Peyer's patch (tissue), 4 donors: ENCODE measurements around the gene SYNE2. TPM values are rescaled to one million over a fixed set of nuclear protein-coding genes. Genes with fewer than 3 reads are reported as not detected.
"Not testable (repeated sequence)": the region's sequence is repeated elsewhere in the genome, so short reads cannot be mapped to it uniquely, and the experiment has no call there.

Experiments used
- DNase-seq, 3 donors: peaks; one replicate each; pipeline ENCODE4 v3.0.0-alpha.2; 2017 to 2019
- H3K27ac ChIP-seq, 4 donors: fragments of 200-600 bp; sonication (generic); one replicate each; pipeline ENCODE4 v1.5.1; 2016 to 2019
- H3K27me3 ChIP-seq, 2 donors: fragments of 200-600 bp; sonication (generic); one replicate each; pipeline ENCODE4 v1.5.1; 2019
- H3K36me3 ChIP-seq, 3 donors: fragments of 200-600 bp; sonication (generic); one replicate each; pipeline ENCODE4 v1.5.1; 2016 to 2019
- H3K4me1 ChIP-seq, 4 donors: fragments of 200-600 bp; sonication (generic); one replicate each; pipeline ENCODE4 v1.5.1; 2016 to 2019
- H3K4me3 ChIP-seq, 4 donors: fragments of 200-600 bp; sonication (generic); 1 replicate in 3 of 4; 2 replicates in 1 of 4; pipeline ENCODE4 v1.5.1; 2016 to 2019; ENCODE audit warnings: mild to moderate bottlenecking in 1 of 4
- H3K9me3 ChIP-seq, 4 donors: fragments of 200-600 bp; sonication (generic); one replicate each; pipeline ENCODE4 v1.5.1; 2016 to 2019; ENCODE audit warnings: mild to moderate bottlenecking in 1 of 4
- CTCF ChIP-seq, 6 experiments: fragments of 450-650 bp in 4 of 6; fragments of 200-600 bp in 2 of 6; sonication (generic) in 1 of 6; IDR thresholded peaks; one replicate each; pipeline ENCODE4 v1.5.1; 2017 to 2019; ENCODE audit warnings: antibody characterized with exemption in 6 of 6, mild to moderate bottlenecking in 3 of 6, moderate library complexity in 1 of 6
- POLR2A ChIP-seq, 2 donors: fragments of 450-650 bp; IDR thresholded peaks; one replicate each; pipeline ENCODE4 v1.5.1; 2017; ENCODE audit warnings: antibody characterized with exemption in 2 of 2, mild to moderate bottlenecking in 2 of 2, moderate library complexity in 2 of 2
- total RNA-seq, 4 donors: library from RNA; depleted of rRNA; stranded (reverse); fragments of >200 nt; gene quantifications; one replicate each; pipeline ENCODE4 v1.1.0, GENCODE V29; 2016

Gene SYNE2
- total RNA-seq, 4 donors from 2014 or later: 106 to 243 (median 153) TPM

- Histone ChIP-seq H3K27me3 (no peaks in the 10 kb centered on the region), H3K36me3 (peaks cover 0 to 77% (median 0%) of the 10 kb centered on the region in 3 donors), H3K27ac (no peak overlapping the region)
Observed at GRCh38 chr14:64176330-64176729, 323.5 kb downstream of the SYNE2 start.

GRCh38 chr14:64178814-64179213, 326.0 kb downstream of the SYNE2 start:
- no peak for DNase-seq
- H3K36me3 ChIP-seq: peaks cover 0 to 64% (median 0%) of the 10 kb centered on the region in 3 donors
- H3K27ac ChIP-seq: no peak overlapping the region
- TF ChIP-seq CTCF (IDR thresholded peaks at IDR 0.05) (no peak), POLR2A (IDR thresholded peaks at IDR 0.05) (no peak)
- H3K4me1 ChIP-seq: no peaks in the 10 kb centered on the region
- no peaks in the 10 kb centered on the region for H3K27me3 ChIP-seq
- H3K9me3 ChIP-seq: no peaks in the 10 kb centered on the region
- no peak overlapping the region for H3K4me3 ChIP-seq

More at GRCh38 chr14:64176330-64176729, 323.5 kb downstream of the SYNE2 start:
- Histone ChIP-seq H3K4me3 (no peak overlapping the region), H3K4me1 (no peaks in the 10 kb centered on the region), H3K9me3 (no peaks in the 10 kb centered on the region)
- DNase-seq: no peak
- no peak for TF ChIP-seq CTCF (IDR thresholded peaks at IDR 0.05)
- TF ChIP-seq POLR2A (IDR thresholded peaks at IDR 0.05): no peak

- not testable (repeated sequence) for H3K27me3 ChIP-seq, DNase-seq, H3K27ac ChIP-seq, H3K4me3 ChIP-seq, H3K9me3 ChIP-seq, H3K4me1 ChIP-seq
- H3K36me3 ChIP-seq: peaks cover 0 to 56% (median 0%) of the 10 kb centered on the region in 3 donors
Observed at GRCh38 chr14:64182908-64183307, 330.1 kb downstream of the SYNE2 start.

- no peaks in the 10 kb centered on the region for H3K9me3 ChIP-seq
- peaks cover 0 to 59% (median 0%) of the 10 kb centered on the region in 3 donors for H3K36me3 ChIP-seq
- TF ChIP-seq CTCF (IDR thresholded peaks at IDR 0.05): no peak
- no peak for TF ChIP-seq POLR2A (IDR thresholded peaks at IDR 0.05)
- no peak overlapping the region for H3K4me3 ChIP-seq
- no peak for DNase-seq
- H3K27me3 ChIP-seq: no peaks in the 10 kb centered on the region
- H3K4me1 ChIP-seq: no peaks in the 10 kb centered on the region
- no peak overlapping the region for H3K27ac ChIP-seq
Observed at GRCh38 chr14:64184103-64184729, 331.4 kb downstream of the SYNE2 start.

- DNase-seq: no peak
- H3K4me3 ChIP-seq: no peak overlapping the region
- no peak overlapping the region for H3K27ac ChIP-seq
- TF ChIP-seq POLR2A (IDR thresholded peaks at IDR 0.05) (no peak), CTCF (IDR thresholded peaks at IDR 0.05) (no peak)
- peaks cover 0 to 61% (median 0%) of the 10 kb centered on the region in 3 donors for H3K36me3 ChIP-seq
- H3K4me1 ChIP-seq: no peaks in the 10 kb centered on the region
- H3K27me3 ChIP-seq: no peaks in the 10 kb centered on the region
- H3K9me3 ChIP-seq: no peaks in the 10 kb centered on the region
Observed at GRCh38 chr14:64185184-64185583, 332.4 kb downstream of the SYNE2 start.

- DNase-seq: no peak
- peaks cover 0 to 67% (median 0%) of the 10 kb centered on the region in 3 donors for H3K36me3 ChIP-seq
- TF ChIP-seq POLR2A (IDR thresholded peaks at IDR 0.05) (no peak), CTCF (IDR thresholded peaks at IDR 0.05) (no peak)
- H3K9me3 ChIP-seq: no peaks in the 10 kb centered on the region
- H3K4me3 ChIP-seq: no peak overlapping the region
- H3K27me3 ChIP-seq: no peaks in the 10 kb centered on the region
- no peak overlapping the region for H3K27ac ChIP-seq
- H3K4me1 ChIP-seq: no peaks in the 10 kb centered on the region
Observed at GRCh38 chr14:64186231-64187129, 333.7 kb downstream of the SYNE2 start.
